ENCODE measurements around the gene PCCA. TPM values are rescaled to one million over a fixed set of nuclear protein-coding genes. Genes with fewer than 3 reads are reported as not detected.

PCCA gene
- total and polyA plus RNA-seq, 2 of the 13 experiments (the other 11 are each of a cell fraction or from before 2014, with no cell fraction given) = 15.0 to 32.2 TPM

DNA sequence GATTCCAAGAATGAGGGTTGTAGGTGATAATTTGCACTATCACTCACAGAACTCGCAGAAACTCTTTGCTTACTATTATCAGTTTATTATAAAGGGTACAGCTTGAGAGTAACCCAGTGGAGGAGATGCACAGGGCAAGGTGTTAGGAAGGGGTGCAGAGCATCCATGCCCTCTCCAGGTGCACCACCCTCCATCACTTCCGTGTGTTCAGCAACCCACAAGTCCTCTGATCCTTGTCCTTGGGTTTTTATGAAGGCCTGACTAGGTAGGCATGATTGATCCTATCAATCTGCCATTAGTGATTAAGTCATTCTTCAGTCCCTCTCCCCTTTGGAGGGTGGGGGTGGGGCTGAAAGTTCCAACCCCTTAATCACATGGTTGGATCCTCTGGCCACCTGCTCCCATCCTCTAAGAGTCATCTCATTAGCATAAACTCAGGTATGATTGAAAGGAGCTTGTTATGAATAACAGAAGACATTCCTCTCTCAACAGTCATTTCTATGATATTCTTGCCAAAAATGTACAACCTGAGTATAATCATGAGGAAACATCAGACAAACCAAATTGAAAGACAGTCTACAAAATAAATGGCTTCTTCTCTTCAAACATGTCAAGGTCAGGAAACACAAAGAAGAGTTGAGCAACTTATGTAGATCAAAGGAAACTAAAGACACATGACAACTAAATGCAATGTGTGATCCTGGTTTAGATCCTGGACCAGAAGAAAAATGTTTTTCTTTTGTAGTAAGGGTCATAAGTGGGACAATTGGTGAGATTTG is 225.4 kb downstream of the PCCA start (continued):
- TF ChIP-seq PAXIP1 (CRISPR knock-in tag; conservative IDR thresholded peaks at IDR 0.05) (peak; percentile 72), ZNF570 (CRISPR knock-in tag; IDR thresholded peaks at IDR 0.05; ENCODE audit: borderline replicate concordance) (no peak), MIER2 (CRISPR knock-in tag; IDR thresholded peaks at IDR 0.05) (no peak), NPAS2 (CRISPR knock-in tag; IDR thresholded peaks at IDR 0.05; ENCODE audit: borderline replicate concordance) (no peak), KIAA2018 (CRISPR knock-in tag; IDR thresholded peaks at IDR 0.05; ENCODE audit: borderline replicate concordance) (no peak), ZNF234 (CRISPR knock-in tag; conservative IDR thresholded peaks at IDR 0.05) (no peak), TCF7 (IDR thresholded peaks at IDR 0.05; ENCODE audit: low read depth) (peak; percentile 96), MLX (CRISPR knock-in tag; IDR thresholded peaks at IDR 0.05) (peak; percentile 68; the same call in 1 of the 2 replicates), YEATS2 (CRISPR knock-in tag; IDR thresholded peaks at IDR 0.05; ENCODE audit: borderline replicate concordance) (no peak), ZNF124 (CRISPR knock-in tag; IDR thresholded peaks at IDR 0.05) (no peak)
- TF ChIP-seq, protein P1, sequence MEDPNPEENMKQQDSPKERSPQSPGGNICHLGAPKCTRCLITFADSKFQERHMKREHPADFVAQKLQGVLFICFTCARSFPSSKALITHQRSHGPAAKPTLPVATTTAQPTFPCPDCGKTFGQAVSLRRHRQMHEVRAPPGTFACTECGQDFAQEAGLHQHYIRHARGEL (CRISPR knock-in tag; IDR thresholded peaks at IDR 0.05) = no peak
- TF ChIP-seq, protein P2, sequence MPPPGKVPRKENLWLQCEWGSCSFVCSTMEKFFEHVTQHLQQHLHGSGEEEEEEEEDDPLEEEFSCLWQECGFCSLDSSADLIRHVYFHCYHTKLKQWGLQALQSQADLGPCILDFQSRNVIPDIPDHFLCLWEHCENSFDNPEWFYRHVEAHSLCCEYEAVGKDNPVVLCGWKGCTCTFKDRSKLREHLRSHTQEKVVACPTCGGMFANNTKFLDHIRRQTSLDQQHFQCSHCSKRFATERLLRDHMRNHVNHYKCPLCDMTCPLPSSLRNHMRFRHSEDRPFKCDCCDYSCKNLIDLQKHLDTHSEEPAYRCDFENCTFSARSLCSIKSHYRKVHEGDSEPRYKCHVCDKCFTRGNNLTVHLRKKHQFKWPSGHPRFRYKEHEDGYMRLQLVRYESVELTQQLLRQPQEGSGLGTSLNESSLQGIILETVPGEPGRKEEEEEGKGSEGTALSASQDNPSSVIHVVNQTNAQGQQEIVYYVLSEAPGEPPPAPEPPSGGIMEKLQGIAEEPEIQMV (CRISPR knock-in tag; IDR thresholded peaks at IDR 0.05; ENCODE audit: low read depth) = no peak
